OCI-LY1 (cell line): ENCODE results near the gene MFRP.

ENCODE experiments used
- EZH2 ChIP-seq: fragments of 200-600 bp; sonication (generic), shearing (Covaris generic); IDR thresholded peaks from 2 replicates; pipeline ENCODE4 v1.8.0; 2017; ENCODE audit warnings: borderline replicate concordance, mixed run types, mild to moderate bottlenecking, antibody characterized with exemption, low read length, moderate library complexity, mixed read lengths
- TF ChIP-seq, protein P1 (sequence below): fragments of 200-600 bp; sonication (generic), shearing (Covaris generic); IDR thresholded peaks from 2 replicates; pipeline ENCODE4 v1.5.1; 2017; ENCODE audit warnings: mild to moderate bottlenecking, antibody characterized with exemption, low read length, moderate library complexity, mixed read lengths

DNA sequence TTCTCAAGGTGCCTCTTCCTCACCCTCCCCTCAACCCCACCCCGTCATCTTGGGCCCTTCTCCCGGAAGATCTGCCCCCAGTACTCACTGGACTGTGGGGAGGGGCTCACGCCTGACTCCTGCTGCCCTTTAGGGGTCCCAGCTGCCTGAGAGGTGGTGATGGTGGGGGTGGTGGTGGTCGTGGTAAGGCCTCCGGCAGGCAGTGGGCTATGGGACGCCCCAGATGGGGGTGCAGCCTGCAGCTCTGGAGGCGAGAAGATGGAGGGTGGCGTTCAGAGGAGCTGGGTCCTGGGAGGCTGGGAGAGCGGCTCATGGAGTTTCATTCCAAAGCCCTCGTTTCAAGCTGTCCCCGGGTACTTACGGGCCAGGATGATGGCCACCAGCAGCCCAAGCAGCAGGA, 820 bp downstream of the MFRP start:
- TF ChIP-seq, protein P1, sequence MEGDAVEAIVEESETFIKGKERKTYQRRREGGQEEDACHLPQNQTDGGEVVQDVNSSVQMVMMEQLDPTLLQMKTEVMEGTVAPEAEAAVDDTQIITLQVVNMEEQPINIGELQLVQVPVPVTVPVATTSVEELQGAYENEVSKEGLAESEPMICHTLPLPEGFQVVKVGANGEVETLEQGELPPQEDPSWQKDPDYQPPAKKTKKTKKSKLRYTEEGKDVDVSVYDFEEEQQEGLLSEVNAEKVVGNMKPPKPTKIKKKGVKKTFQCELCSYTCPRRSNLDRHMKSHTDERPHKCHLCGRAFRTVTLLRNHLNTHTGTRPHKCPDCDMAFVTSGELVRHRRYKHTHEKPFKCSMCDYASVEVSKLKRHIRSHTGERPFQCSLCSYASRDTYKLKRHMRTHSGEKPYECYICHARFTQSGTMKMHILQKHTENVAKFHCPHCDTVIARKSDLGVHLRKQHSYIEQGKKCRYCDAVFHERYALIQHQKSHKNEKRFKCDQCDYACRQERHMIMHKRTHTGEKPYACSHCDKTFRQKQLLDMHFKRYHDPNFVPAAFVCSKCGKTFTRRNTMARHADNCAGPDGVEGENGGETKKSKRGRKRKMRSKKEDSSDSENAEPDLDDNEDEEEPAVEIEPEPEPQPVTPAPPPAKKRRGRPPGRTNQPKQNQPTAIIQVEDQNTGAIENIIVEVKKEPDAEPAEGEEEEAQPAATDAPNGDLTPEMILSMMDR = no peak
- no peak for TF ChIP-seq EZH2
